HEK293 (cell line): ENCODE data around the gene ZNF483.
A peak's percentile ranks its signal among the peaks of the same experiment; 100 is the strongest.

Source experiments
- CTCF ChIA-PET: fragments of 350-600 bp; formaldehyde crosslinking; extraction: SDS; loops from one replicate; lab custom pipeline; 2021; ENCODE audit warnings: antibody characterized with exemption; lab: Yijun Ruan, JAX
- POLR2A ChIA-PET: fragments of 300-600 bp; formaldehyde crosslinking; extraction: SDS; loops from one replicate; lab custom pipeline; 2020; ENCODE audit warnings: antibody characterized with exemption, inconsistent platforms; lab: Yijun Ruan, JAX
- H3K27ac ChIP-seq: fragments of 200-500 bp; sonication (Bioruptor generic); 2 replicates; pipeline ENCODE4 v1.5.1; 2014; ENCODE audit warnings: low read depth, low read length, control low read depth, inconsistent platforms; ENCODE audit errors: extremely low read depth
- H3K36me3 ChIP-seq, 2 experiments: fragments of 200-500 bp in 1 of 2; sonication (Bioruptor generic) in 1 of 2; 1 replicate in 1 of 2; 2 replicates in 1 of 2; pipeline ENCODE4 v1.5.1; 2014 to 2017; ENCODE audit warnings: inconsistent platforms in 2 of 2, low read length in 2 of 2; ENCODE audit not compliant: control insufficient read depth in 2 of 2, insufficient read depth in 1 of 2
- H3K4me1 ChIP-seq: fragments of 200-500 bp; sonication (Bioruptor generic); 2 replicates; pipeline ENCODE4 v1.5.1; 2014; ENCODE audit warnings: mild to moderate bottlenecking, low read length, inconsistent platforms; ENCODE audit not compliant: control insufficient read depth, insufficient read depth
- H3K4me3 ChIP-seq: 2 replicates; pipeline ENCODE4 v1.5.1; 2011; ENCODE audit warnings: low read depth, mild to moderate bottlenecking, control low read depth, low read length, moderate library complexity
- H3K9me3 ChIP-seq: fragments of 200-500 bp; sonication (Bioruptor generic); 2 replicates; pipeline ENCODE4 v1.5.1; 2014; ENCODE audit warnings: low read depth, low read length, inconsistent platforms; ENCODE audit not compliant: control insufficient read depth, insufficient read depth
- HOXC10 ChIP-seq: sonication (generic); formaldehyde crosslinking; IDR thresholded peaks from 2 replicates; pipeline ENCODE4 v1.8.1; 2023; ENCODE audit warnings: mild to moderate bottlenecking, missing genetic modification reagents
- HOXD13 ChIP-seq: sonication (generic); formaldehyde crosslinking; IDR thresholded peaks from 2 replicates; pipeline ENCODE4 v1.8.0; 2022; ENCODE audit warnings: missing genetic modification reagents, borderline replicate concordance
- MZF1 ChIP-seq: fragments of 450-650 bp; formaldehyde crosslinking; IDR thresholded peaks from 2 replicates; pipeline ENCODE4 v1.5.1; 2017; ENCODE audit warnings: missing biosample characterization, missing genetic modification characterization, borderline replicate concordance
- SP7 ChIP-seq: fragments of 450-650 bp; formaldehyde crosslinking; IDR thresholded peaks from 2 replicates; pipeline ENCODE4 v1.5.1; 2016; ENCODE audit warnings: missing biosample characterization, missing genetic modification characterization
- TCF7L2 ChIP-seq: IDR thresholded peaks from 2 replicates; pipeline ENCODE4 v1.6.1; 2011; ENCODE audit warnings: low read depth, mild to moderate bottlenecking, inconsistent platforms, low read length, moderate library complexity, borderline replicate concordance
- ZNF16 ChIP-seq: fragments of 450-650 bp; formaldehyde crosslinking; IDR thresholded peaks from 2 replicates; pipeline ENCODE4 v1.5.1; 2016; ENCODE audit warnings: low read depth, missing biosample characterization, missing genetic modification characterization
- ZNF2 ChIP-seq: fragments of 450-650 bp; formaldehyde crosslinking; IDR thresholded peaks from 2 replicates; pipeline ENCODE4 v1.5.1; 2016; ENCODE audit warnings: missing biosample characterization, missing genetic modification characterization
- ZNF202 ChIP-seq: fragments of 450-650 bp; formaldehyde crosslinking; IDR thresholded peaks from 2 replicates; pipeline ENCODE4 v1.5.1; 2016; ENCODE audit warnings: missing biosample characterization, missing genetic modification characterization, borderline replicate concordance
- ZNF311 ChIP-seq: fragments of 450-650 bp; formaldehyde crosslinking; IDR thresholded peaks from 2 replicates; pipeline ENCODE4 v1.5.1; 2017; ENCODE audit warnings: missing biosample characterization, missing genetic modification characterization, borderline replicate concordance
- ZNF423 ChIP-seq: fragments of 450-650 bp; formaldehyde crosslinking; IDR thresholded peaks from 2 replicates; pipeline ENCODE4 v1.5.1; 2016; ENCODE audit warnings: missing biosample characterization, missing genetic modification characterization
- ZNF426 ChIP-seq: fragments of 450-650 bp; formaldehyde crosslinking; IDR thresholded peaks from 2 replicates; pipeline ENCODE4 v1.5.1; 2017; ENCODE audit warnings: missing biosample characterization, missing genetic modification characterization, mild to moderate bottlenecking, inconsistent platforms, moderate library complexity
- ZNF600 ChIP-seq: fragments of 450-650 bp; formaldehyde crosslinking; IDR thresholded peaks from 2 replicates; pipeline ENCODE4 v1.5.1; 2016; ENCODE audit warnings: missing biosample characterization, missing genetic modification characterization
- ZNF610 ChIP-seq: fragments of 450-650 bp; formaldehyde crosslinking; IDR thresholded peaks from 2 replicates; pipeline ENCODE4 v1.5.1; 2016; ENCODE audit warnings: missing biosample characterization, missing genetic modification characterization, borderline replicate concordance
- ZNF639 ChIP-seq: fragments of 450-650 bp; formaldehyde crosslinking; IDR thresholded peaks from 2 replicates; pipeline ENCODE4 v1.5.1; 2016; ENCODE audit warnings: missing biosample characterization, missing genetic modification characterization
- ZNF654 ChIP-seq: fragments of 450-650 bp; formaldehyde crosslinking; IDR thresholded peaks from 2 replicates; pipeline ENCODE4 v1.5.1; 2016; ENCODE audit warnings: low read depth, missing biosample characterization, missing genetic modification characterization
- ZNF658 ChIP-seq: fragments of 450-650 bp; formaldehyde crosslinking; IDR thresholded peaks from 2 replicates; pipeline ENCODE4; 2016; ENCODE audit warnings: missing biosample characterization, missing genetic modification characterization
- ZNF660 ChIP-seq: fragments of 450-650 bp; IDR thresholded peaks from 2 replicates; pipeline ENCODE4 v1.5.1; 2018; ENCODE audit warnings: missing biosample characterization, mild to moderate bottlenecking, missing genetic modification characterization
- ZNF664 ChIP-seq: fragments of 450-650 bp; formaldehyde crosslinking; IDR thresholded peaks from 2 replicates; pipeline ENCODE4 v1.5.1; 2016; ENCODE audit warnings: missing biosample characterization, missing genetic modification characterization
- ZNF704 ChIP-seq: fragments of 450-650 bp; formaldehyde crosslinking; IDR thresholded peaks from 2 replicates; pipeline ENCODE4 v1.5.1; 2016; ENCODE audit warnings: missing biosample characterization, missing genetic modification characterization
- ZNF768 ChIP-seq: fragments of 450-650 bp; formaldehyde crosslinking; IDR thresholded peaks from 2 replicates; pipeline ENCODE4 v1.5.1; 2018; ENCODE audit warnings: missing biosample characterization, mild to moderate bottlenecking, missing genetic modification characterization
- ZNF785 ChIP-seq: fragments of 450-650 bp; formaldehyde crosslinking; IDR thresholded peaks from 2 replicates; pipeline ENCODE4 v1.5.1; 2016; ENCODE audit warnings: missing biosample characterization, missing genetic modification characterization
- ZXDB ChIP-seq: fragments of 450-650 bp; formaldehyde crosslinking; IDR thresholded peaks from 2 replicates; pipeline ENCODE4 v1.5.1; 2016; ENCODE audit warnings: missing biosample characterization, missing genetic modification characterization
- TF ChIP-seq, protein P1 (sequence below): fragments of 450-650 bp; formaldehyde crosslinking; IDR thresholded peaks from 2 replicates; pipeline ENCODE4 v1.5.1; 2016; ENCODE audit warnings: missing biosample characterization, missing genetic modification characterization

The ZNF483 gene

DNA sequence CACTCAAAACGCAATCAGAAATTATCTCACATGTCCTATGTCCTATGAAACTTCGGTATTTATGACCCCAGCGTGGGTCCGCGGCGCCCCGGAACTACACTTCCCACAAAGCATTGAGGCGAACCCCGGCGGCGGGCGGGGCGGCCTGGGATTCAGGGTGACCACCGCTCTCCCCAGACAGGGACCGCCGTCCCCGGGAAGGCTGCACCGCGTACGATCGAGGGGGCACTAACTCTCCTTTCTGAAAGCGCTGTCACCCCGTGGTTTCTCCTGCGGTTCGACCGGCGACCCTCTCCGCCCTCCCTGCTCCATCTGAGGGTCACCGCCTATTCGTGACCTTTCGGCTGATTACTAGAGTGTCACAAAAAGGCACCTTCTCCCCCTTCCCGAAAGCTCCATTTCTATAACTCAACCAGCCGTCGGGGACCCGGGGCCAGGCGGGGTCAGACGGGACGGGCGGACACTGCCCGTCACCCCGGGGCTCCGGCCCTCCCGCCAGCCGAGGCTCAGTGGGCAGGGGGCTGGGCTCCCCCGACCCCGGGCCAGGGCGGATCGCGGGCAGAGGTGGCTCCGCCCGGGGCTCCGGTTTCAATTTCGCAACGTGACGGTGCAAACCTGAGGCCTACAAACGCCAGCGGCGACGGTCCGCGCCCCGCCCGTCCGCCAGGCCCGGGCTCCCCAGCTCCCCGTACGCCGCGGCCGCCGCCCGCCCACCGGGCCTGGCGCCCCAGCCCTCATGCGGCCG lies 42.1 kb upstream of the ZNF483 start (continued):
- TF ChIP-seq ZNF426 (tag by site-specific recombination), result no peak
- no peak for TF ChIP-seq ZNF654 (tag by site-specific recombination)
- no peak for TF ChIP-seq ZNF610 (tag by site-specific recombination)
- no peak for TF ChIP-seq MZF1 (tag by site-specific recombination)
- no peak for TF ChIP-seq ZNF2
- no peak for TF ChIP-seq ZNF639 (tag by site-specific recombination)
- TF ChIP-seq ZNF785 (tag by site-specific recombination), result no peak
- no peak for TF ChIP-seq ZNF664 (tag by site-specific recombination)
- no peak; the same call in 1 of the 2 replicates for TF ChIP-seq ZXDB (tag by site-specific recombination)
- no peak; the same call in 1 of the 2 replicates for TF ChIP-seq SP7 (tag by site-specific recombination)
- TF ChIP-seq ZNF658, result no peak
- TF ChIP-seq ZNF660 (tag by site-specific recombination), result no peak
- 0 out of 2 replicates have a peak, but pooled peaks have one; percentile 7 for TF ChIP-seq ZNF423 (tag by site-specific recombination)
- no peak for TF ChIP-seq ZNF704 (tag by site-specific recombination)
- no peak for TF ChIP-seq ZNF768 (tag by site-specific recombination)
- no peak for TF ChIP-seq ZNF600 (tag by site-specific recombination)
- TF ChIP-seq, protein P1, sequence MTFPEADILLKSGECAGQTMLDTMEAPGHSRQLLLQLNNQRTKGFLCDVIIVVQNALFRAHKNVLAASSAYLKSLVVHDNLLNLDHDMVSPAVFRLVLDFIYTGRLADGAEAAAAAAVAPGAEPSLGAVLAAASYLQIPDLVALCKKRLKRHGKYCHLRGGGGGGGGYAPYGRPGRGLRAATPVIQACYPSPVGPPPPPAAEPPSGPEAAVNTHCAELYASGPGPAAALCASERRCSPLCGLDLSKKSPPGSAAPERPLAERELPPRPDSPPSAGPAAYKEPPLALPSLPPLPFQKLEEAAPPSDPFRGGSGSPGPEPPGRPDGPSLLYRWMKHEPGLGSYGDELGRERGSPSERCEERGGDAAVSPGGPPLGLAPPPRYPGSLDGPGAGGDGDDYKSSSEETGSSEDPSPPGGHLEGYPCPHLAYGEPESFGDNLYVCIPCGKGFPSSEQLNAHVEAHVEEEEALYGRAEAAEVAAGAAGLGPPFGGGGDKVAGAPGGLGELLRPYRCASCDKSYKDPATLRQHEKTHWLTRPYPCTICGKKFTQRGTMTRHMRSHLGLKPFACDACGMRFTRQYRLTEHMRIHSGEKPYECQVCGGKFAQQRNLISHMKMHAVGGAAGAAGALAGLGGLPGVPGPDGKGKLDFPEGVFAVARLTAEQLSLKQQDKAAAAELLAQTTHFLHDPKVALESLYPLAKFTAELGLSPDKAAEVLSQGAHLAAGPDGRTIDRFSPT, result no peak
- TF ChIP-seq ZNF311 (tag by site-specific recombination), result no peak
- TF ChIP-seq ZNF16 (tag by site-specific recombination), result no peak
- TF ChIP-seq ZNF202 (tag by site-specific recombination), result no peak
- no peak for TF ChIP-seq TCF7L2
- TF ChIP-seq HOXD13 (CRISPR knock-in tag), result no peak

GRCh38 chr9:111483439-111483857 lies 41.5 kb upstream of the ZNF483 start:
- ChIA-PET POLR2A (interaction anchor here (1.0 to 2.4 kb wide), 2 partner anchors 42 to 148 kb away, joined by 3 to 12 read pairs; partner anchors contain the start of genes DNAJC25 and ZNF483), CTCF (interaction anchor here (0.7 kb wide), 1 partner anchor 749 kb away, joined by 3 read pairs; no protein-coding TSS in a partner anchor)

More at GRCh38 chr9:111483439-111483857, 41.5 kb upstream of the ZNF483 start:
- Histone ChIP-seq H3K36me3 (no peaks in the 10 kb centered on the region; a peak in 1 of 3 replicates), H3K4me3 (peak overlapping the region; percentile 86), H3K27ac (peak overlapping the region; percentile 97), H3K9me3 (no peaks in the 10 kb centered on the region), H3K4me1 (no peaks in the 10 kb centered on the region)
- no peak for TF ChIP-seq HOXC10 (CRISPR knock-in tag)
